DLD1 (cell line): ENCODE results near the gene MICALL2.

Experiments used
- in situ Hi-C: cut with HindIII; loops from 2 replicates; pipeline ENCODE4 v1.10.0; 2017; ENCODE audit warnings: low sequenced_read_pairs

Gene MICALL2

DNA sequence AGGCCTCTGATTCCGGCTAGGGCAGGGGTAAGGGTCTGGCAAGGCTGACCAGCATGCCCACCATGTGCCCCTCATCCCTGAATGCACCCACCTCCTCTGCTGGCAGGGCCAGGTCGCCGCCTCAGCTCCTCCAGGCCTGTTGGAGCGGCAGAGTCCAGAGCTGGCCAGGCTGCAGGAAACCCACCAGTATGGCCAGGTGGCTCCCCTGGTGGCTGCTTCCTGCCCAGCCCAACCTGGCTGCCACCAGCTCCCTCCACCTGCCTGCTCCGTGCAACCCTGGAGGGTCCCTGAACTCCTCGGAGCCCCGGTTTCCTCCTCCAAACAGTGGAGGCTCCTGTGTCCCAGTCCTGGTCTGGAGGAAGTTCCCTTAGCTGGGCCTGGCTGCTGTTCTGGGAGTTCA lies 39.6 kb downstream of the MICALL2 start:
- in situ Hi-C loops = no loop called here

DNA sequence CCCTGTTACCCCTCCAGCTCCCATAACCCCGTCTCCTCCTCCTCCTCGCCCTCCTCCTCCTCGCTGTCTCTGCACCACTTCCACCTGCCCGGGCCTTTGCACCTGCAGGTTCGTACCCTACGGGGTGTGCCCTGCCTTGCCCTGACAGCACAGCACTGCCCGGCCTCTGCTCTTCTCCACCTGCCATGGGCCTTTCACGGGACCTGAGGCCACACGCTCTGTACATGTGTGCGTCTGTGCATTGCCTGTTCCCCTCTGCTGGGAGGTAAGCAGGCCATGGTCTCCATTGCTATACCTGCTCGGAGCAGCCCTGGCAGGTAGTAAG lies 40.0 kb downstream of the MICALL2 start:
- in situ Hi-C loops = no loop called here

DNA sequence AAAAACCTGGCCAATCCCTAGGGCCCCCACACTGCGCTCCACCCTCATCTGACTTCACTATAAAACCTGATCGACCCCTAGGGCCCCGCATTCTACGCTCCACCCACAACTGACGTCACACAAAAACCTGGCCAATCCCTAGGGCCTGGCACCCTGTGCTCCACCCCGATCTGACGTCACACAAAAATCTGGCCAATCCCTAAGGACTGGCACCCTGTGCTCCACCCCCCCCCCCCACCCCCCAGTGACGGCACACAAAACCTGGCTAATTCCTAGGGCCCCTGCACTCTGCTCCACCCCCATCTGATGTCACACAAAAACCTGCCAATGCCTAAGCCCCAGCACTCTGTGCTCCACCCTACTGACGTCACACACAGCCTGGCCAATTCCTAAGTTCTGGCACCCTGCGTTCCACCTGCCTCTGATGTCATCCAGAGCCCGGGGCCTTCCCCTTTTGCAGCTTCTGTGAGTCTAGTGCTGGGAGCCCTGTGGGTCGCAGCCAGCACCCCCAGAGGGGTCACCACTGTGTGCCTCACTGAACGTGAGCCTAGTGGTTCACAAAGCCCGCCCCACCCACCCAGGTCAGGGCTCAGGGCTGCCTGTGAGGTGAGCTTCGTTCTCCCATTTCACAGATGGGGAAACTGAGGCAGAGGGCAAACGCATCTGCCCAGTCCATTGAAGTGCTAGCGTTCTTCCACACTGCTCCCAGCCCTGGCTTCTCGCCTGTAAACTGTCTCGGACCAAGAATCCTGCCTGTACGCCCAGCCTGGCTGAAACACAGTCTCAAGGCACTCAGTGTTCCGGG lies 40.6 kb downstream of the MICALL2 start:
- in situ Hi-C loops = no loop called here

DNA sequence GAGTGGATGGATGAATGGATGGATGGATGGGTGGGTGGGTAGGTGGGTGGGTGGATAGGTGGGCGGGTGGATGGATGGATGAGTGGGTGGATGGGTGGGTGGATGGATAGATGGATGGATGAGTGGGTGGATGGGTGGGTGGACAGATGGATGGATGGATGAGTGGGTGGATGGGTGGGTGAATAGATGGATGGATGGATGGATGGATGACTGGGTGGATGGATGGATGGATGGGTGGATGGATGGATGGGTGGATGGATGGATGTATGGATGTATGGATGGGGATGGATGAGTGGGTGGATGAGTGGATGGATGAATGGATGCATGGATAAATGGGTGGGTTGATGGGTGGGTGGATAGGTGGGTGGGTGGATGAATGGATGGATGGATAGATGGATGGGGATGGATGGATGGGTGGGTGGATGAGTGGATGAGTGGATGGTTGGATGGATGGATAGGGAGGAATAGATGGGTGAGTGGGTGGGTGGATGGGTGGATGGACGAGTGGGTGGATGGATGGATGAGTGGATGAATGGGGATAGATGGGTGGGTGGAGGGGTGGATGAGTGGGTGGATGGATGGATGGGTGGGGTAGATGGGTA lies 43.8 kb downstream of the MICALL2 start:
- in situ Hi-C loops = no loop called here

DNA sequence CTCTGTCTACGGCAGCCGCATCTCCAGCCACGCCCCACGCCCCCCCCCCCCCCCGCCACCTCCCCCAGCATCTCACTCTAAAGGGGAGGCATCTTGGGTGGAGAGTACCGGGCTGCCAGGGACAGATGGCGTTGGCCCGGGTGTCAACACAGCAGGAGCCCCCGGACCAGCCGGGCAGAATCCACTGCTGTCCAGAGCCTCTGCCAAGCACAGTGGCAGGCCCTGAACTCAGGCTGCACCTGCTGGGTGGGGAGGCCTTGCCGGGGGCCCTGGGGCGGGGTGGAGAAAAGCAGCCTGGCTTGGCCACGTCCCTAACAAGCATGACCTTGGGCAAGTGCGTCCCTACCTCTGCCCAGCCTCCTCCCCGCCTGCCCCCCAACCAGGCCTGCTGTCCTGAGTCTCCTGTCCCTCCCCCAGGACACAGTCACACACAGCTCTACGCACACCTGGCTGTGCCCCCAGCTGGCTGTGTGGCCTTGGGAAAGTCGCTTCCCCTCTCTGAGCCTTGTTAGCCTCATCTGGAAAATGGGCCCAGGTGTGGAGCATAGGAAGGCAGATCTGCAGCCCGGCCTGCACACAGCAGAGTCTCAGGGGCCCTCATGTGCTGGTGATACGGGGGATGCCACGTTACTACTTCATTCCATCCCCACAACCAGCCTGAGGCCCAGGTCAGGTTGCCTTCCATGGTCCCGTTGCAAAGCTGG lies 45.2 kb downstream of the MICALL2 start:
- in situ Hi-C loops = no loop called here

DNA sequence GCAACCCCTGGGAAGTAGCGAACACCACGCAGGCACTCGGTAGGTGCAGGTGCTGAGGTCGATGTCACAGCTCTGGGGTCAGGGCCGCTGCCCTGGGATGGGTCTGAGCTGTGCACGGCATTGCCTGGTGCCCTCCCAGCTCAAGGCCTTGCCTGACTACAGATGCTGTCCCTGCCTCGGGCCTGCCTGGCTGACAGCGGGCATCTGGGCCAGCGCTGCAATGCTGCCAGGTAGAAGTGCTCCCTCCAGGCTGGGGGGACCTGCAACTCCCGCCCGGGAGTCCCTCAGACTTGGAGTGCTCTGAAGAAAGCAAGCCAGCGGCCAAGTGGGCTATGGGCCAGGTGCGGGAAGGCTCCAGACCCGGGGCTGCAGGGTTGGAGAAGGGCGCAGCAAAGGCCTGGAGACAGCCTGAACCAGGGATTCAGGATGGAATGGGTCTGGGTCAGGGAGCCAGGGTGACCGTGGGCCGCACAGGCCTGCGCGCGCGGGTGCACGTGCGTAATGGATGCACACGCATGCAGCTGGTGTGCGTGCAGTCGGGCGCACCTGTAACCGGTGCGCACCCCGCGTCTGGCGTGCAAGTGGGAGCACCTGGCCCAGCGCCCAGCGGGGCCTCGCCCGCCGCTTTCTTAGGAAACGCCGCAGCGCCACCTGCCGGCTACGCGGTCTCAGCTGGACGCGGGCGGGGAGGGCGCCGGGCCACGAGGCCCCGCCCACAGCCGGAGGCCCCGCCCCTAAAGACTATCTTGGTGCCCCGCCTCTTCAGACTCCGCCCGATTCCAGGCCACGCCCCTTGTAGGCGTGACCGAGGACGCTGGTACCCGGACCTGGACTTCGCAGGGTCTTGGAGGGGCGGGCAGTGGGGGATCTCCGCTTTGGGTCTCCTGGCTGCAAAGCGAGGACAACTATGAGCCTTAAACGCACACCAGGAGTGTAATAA lies 46.7 kb downstream of the MICALL2 start:
- in situ Hi-C loops = no loop called here

DNA sequence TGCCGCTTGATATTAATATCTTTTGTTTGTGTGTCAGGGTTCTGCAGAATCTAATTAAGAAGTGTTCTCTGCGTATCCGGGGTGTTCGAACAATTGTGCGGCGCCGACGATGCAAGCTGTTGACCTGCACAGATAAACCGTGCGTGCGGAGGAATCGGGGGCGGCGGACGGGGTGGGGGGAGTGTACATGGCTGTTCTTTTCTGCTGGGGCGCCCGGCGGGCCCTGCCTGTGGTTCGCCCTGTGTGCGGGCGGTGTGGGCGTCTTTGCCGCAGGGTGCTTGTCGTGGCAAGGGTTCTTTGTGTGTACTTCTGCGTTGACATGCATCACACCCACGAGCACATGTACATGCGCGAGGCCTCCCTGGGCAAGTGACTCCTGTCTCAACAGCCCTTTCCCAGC lies 47.9 kb downstream of the MICALL2 start:
- in situ Hi-C loops = no loop called here

DNA sequence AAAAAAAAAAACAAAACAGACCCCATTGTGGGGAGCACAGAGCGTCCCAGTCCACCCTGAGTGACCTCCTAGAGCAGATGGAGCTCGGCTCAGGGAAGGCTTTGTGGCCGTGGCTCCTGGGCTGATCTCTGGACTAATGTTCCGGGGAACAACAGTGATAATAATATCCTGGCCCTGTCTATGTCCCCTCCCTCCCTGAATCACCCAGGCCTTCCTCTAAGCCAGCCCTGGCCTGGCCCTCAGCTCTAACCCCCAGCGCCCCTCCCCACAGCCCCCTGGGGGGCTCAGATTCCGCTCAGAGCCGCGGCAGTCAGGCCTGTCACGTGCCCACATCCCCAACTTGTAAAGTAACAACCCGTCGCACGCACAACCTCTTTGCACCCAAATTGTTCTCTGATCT lies 48.3 kb downstream of the MICALL2 start:
- in situ Hi-C loops = no loop called here

DNA sequence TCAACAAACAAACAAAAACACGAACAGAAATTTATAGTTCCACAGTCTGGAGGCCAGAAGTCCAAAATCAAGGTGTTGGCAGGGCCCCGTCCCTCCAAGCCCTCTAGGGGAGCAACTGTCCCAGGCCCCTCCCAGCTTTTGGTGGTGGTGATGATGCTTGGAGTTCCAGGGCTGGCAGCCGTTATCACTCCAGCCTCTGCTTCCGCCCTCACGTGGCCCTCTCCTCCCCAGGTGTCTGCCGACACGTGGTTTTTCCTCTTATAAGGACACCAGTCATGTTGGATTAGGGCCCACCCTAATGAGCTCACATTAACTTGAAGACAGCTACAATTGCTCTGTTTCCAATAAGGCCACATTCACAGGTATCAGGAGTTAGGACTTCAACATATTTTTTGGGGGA lies 49.7 kb downstream of the MICALL2 start:
- in situ Hi-C loops = no loop called here

DNA sequence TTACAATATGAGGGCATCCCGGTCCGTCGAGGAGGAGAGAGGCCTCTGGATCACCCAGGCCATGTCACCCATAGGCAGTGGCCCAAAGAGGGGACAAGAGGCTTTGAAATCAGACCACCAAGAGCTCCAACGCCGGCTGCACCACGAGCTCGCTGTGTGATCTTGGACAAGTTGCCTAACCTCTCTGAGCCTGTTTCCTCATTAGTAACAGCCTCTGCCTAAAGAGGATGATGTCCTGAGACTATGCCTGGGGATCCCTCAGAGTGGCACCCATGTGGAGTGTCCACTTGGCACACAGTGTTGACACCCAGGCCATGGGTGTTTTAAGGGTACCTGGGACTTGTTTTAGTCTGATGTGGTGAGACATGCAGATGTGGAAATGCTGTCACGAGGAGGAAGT lies 50.8 kb downstream of the MICALL2 start:
- in situ Hi-C loops = no loop called here

DNA sequence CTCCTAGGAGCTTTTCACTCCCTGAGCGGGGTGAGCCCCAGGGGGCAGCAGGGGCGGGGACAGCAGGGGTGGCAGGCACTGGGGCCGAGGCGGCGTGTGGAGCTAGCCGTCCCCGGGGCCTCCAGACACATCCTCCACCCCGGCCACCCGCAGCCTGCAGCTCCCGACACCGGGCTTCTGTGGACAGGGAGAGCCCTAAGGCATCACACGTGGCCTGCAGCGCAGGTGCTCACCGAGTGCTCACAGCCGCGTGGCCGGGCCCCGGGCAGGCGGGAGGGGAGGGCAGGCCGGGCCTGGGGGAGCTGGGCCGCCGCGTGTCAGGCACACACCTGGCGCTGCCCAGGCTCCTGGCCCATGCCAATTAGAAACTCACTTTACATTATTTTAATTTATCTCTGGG lies 51.4 kb downstream of the MICALL2 start:
- in situ Hi-C loops = no loop called here

DNA sequence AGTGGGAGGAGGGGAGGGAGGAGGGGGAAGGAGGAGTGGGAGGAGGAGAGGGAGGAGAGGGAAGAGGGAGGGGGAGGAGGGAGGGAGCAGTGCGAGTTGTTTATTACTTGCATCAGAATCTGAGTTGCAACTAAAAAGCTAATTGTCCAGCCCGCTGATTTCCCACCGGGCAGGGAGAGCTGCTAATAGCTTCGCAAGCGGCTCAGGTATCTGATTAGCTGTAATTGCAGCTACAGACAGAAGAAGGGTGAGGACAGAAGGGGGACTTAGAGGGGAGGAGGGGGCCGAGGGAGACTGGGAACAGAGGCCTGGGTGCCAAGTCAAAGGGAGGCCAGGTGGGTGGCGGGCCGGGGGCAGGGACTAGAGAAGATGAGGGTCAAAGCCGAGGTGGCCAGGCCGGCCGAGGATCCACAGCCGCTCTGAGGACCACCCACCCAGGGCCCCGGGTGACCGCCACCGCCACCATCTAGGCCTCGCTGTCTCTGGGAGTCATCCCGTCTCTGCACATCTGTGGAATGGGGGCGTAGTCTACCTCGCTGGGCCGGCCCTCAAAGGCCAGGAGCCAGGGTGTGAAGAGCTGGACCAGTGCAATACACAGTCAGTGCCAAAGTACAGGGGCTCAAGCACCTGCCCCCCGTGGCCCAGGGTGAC lies 54.2 kb downstream of the MICALL2 start:
- in situ Hi-C loops = no loop called here

DNA sequence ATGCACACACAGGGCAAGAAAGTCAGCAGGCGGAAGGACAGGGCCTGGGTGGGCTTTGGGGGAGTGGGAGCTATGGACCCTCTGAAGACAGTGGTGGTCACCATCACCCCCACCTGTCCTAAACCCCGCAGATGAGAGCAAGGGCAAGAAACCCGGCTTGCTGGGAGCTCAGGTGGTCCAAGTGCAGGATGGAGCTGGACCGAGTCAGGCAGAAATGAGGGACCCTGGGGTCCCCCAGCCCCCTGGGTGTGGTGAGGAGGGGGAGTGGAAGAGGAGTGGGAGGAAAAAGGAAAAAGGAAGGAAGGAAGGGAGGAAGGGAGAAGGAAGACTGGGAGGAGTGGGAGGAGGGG lies 54.8 kb downstream of the MICALL2 start:
- in situ Hi-C loops = no loop called here

DNA sequence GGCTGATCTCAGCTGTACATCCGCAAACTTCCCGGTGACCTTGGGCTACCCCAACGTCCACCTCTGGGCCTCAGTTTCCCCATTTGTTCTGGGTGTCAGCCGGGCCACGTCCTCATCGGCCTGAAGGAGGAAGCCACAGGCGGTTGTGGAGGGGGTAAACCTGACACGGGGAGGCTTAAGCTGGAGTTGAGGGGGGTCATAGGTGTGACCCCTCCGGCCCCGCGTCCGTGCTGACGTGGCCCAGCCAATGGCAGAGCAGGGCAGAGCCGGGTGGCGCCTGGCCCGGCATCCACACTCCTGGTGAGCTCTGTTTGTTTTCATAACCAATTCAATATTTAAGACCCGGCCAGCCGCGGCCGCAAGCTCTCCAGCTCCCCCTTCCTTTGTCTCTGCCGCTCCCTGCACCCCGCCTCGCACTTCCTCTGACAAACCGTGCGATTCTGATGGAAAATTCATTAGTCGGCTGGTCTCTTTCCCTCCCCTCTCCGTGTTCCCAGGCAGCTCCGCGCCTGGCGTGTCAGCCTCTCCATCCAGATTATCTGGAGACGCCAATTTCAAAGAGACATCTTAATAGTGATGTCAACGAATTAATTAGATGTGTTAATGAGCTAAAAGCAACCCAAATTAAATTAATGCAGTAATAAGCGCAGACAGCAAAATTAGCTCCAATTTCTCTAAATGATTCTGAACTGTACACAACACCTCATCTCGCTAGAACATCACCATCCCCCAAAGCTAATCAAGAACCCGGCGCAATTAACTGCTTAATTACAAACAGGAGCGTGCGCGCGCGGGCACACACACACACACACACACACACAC lies 55.4 kb downstream of the MICALL2 start:
- in situ Hi-C loops = no loop called here

DNA sequence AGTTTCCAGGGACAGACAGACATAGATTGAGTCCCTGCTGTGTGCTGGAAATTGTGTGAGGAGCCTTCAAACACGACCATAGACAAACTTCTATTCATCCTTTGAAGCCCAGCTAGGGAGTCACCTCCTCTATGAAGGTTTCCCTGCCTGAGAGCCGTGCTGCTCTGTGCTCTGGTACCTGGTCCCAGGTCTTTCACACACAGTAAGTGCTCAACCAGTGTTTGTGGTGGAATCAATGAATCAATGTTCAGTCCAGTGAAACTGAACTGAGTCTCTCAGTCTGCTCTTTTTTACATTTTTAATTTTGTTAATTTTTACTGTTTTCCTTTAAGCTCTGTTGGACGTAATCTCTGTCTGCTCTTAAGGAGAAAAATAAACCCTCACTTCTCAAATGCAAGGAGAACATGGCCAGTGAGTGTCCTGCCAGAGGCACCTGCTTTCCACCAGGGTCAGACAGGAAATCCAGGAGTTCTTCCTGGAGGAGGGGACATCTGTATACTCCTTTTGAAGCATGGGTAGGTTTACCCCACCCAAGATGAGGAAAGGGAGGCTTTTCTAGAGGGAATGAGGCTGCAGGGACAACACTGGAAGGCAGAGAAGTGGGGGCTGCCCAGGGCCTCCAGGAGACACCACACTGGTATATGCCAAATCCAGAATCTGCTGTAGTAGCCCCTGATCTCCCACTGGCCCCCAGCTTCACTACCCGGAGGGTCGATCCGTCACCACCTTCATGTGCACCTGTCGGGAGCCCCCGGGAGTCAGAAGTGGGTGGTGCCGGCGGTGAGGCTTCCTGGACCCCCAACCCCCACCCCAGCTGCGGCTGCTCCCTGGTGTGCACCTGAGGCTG lies 56.3 kb downstream of the MICALL2 start:
- in situ Hi-C loops = no loop called here

DNA sequence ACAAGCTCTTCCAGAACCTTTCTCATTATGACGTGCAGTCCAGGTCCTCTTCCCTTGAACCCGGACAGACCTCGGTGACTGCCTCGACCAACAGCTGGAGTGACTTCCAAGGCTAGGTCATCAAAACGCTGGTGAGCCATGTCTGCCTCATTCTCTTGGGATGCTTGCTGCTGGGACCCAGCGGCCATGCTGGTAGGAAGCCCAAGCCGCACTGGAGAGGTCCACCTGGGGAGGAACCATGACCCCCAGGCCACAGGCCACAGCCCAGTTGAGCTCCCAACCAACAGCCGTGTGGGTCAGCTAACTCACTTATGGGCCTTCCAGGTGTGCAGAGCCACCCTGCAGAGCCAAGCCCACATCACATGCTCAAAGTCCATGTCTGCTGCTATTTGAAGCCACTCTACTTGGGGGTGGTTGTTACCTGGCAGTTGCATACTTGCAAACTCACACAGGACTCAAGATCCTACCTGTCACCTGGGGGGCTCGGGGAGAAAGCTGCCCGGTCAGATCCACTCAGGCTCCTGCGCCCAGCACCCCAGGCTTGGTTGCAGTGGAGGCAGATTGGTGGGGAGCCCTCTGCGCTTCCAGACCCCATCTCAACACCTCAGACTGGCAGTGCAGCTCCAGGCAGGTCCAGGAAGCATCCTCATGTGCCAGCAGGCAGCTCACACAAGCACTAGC lies 57.0 kb downstream of the MICALL2 start:
- in situ Hi-C loops = no loop called here

DNA sequence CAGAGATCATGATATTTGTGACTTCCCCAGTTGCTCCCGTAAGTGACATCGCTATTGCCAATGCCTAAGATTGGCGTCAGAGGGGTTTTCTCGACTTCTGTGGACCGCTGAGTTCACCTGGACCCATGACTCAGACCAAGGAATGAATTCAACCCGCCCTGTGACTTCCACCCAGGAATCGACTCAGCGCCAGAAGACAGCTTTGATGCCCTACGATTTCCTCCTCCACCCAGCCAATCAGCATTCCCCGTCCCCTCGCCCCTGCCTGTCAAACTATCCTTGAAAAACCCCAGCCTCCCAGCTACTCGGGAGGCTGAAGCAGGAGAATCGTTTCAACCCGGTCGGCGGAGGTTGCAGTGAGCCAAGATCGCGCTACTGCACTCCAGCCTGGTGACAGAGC lies 58.3 kb downstream of the MICALL2 start:
- in situ Hi-C loops = no loop called here

DNA sequence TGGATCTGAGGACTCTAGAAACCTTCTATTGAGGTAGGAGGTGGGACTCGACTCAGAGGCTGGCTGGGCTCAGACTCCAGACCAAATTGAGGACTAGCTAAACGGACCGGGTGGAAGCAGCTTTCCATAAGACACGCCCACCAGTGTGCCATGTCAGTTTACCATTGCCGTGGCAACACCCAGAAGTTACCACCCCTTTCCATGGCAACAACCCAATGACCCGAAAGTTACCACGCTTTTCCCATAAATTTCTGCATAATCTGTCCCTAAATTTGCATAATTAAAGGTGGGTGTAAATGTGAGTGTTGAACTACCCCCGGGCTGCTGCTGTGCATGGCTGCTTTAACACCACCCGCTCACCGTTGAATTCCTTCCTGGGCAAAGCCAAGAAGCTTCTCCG lies 58.9 kb downstream of the MICALL2 start:
- in situ Hi-C loops = no loop called here
